NB4 (cell line): Measurements from ENCODE around the gene SPATA20.

Experiments used
- DNase-seq: peaks from one replicate; pipeline ENCODE4 v3.0.0; 2010; ENCODE audit warnings: low read depth
- H3K4me3 ChIP-seq: one replicate; pipeline ENCODE4 v1.5.1; 2011; ENCODE audit warnings: mild to moderate bottlenecking, low read depth, low read length, moderate library complexity
- CTCF ChIP-seq: IDR thresholded peaks from one replicate; pipeline ENCODE4 v1.5.1; 2012; ENCODE audit warnings: low read depth, low read length
- MAX ChIP-seq: IDR thresholded peaks from 2 replicates; pipeline ENCODE4 v1.6.1; 2011; ENCODE audit warnings: low read depth, low read length
- MYC ChIP-seq: IDR thresholded peaks from 2 replicates; pipeline ENCODE4 v1.6.1; 2011; ENCODE audit warnings: low read depth, low read length
- POLR2A ChIP-seq: IDR thresholded peaks from 2 replicates; pipeline ENCODE4 v1.6.1; 2011; ENCODE audit warnings: mild to moderate bottlenecking; ENCODE audit not compliant: insufficient read length; ENCODE audit errors: extremely low read depth

SPATA20 gene

DNA sequence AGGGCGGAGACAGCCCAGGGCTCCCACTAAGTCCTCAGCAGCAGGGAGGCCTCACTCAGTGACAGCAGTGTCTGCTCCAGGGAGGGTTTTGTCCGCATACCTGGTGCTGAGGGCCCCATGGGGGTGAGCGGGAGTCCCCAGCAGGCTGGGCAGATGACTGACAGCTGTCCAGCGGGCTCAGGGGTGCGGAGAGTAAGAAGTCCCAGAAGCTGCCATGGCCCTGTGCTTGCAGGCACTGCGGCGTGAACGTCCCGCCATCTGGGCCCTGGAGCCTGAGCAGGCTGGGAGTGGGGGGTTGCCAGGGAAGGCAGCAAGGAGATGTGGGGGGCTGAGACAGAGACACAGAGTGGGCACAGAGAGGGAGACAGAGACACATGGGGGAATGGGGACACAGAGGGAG, 33.7 kb downstream of the SPATA20 start:
- TF ChIP-seq MAX (no peak), POLR2A (no peak), MYC (no peak), CTCF (no peak)
- H3K4me3 ChIP-seq: no peak overlapping the region
- no peak for DNase-seq

- no peak for DNase-seq
- no peak overlapping the region for H3K4me3 ChIP-seq
- TF ChIP-seq MYC (no peak), CTCF (no peak), POLR2A (no peak), MAX (no peak)
Measured at GRCh38 chr17:50581316-50581715, 34.3 kb downstream of the SPATA20 start.

DNA sequence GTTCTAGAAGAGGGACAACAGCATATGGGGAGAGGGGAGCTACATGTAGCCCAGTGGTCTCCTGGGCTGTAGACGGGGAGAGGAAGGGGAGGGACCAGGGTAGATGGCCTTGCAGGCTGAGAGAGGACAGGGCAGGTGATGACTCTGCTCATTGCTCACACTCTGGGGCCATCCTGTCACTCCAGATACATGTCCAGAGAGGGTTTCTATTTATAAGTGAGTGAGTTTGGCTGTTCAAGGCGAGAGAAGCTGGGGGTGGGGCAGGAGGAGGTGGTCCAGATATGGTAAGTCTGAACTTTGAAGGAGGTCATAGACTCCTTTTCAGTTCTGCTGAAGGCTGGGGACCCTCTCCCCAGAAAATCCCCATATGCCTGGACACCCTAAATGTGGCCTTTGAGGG, 35.8 kb downstream of the SPATA20 start:
- DNase-seq: no peak
- no peak for TF ChIP-seq POLR2A
- no peak for TF ChIP-seq MYC
- TF ChIP-seq CTCF: no peak
- TF ChIP-seq MAX: no peak
- H3K4me3 ChIP-seq: no peak overlapping the region

GRCh38 chr17:50583641-50584040, 36.7 kb downstream of the SPATA20 start:
- TF ChIP-seq POLR2A (no peak), MAX (no peak), CTCF (no peak), MYC (no peak)
- DNase-seq: no peak
- no peak overlapping the region for H3K4me3 ChIP-seq

- no peak for DNase-seq
- no peak for TF ChIP-seq POLR2A
- H3K4me3 ChIP-seq: no peak overlapping the region
Measured at GRCh38 chr17:50584116-50584515, 37.1 kb downstream of the SPATA20 start.

DNA sequence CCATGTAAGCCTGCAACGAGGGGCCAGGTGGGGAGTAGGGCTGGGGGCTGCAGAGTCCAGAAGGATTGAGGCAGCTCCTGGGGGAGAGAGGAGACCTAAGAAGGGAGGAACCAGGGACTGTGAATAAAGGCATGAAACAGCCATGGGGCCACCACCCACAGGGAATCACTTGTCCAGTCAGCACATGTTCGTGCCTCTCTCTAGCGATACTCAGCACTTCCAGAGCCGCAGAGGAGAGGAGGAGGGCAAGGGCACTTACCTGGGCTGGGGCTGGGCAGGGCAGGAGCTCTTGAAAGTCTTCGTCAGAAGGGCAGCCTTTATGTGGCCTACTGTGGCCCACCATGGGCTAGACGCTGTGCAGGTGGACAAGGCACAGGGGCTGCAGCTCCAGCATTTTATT, 37.8 kb downstream of the SPATA20 start:
- H3K4me3 ChIP-seq: no peak overlapping the region
- no peak for DNase-seq
- no peak for TF ChIP-seq CTCF
- no peak for TF ChIP-seq POLR2A
- TF ChIP-seq MYC: no peak
- no peak for TF ChIP-seq MAX
